ENCODE results near the gene ARHGEF33.

DNA sequence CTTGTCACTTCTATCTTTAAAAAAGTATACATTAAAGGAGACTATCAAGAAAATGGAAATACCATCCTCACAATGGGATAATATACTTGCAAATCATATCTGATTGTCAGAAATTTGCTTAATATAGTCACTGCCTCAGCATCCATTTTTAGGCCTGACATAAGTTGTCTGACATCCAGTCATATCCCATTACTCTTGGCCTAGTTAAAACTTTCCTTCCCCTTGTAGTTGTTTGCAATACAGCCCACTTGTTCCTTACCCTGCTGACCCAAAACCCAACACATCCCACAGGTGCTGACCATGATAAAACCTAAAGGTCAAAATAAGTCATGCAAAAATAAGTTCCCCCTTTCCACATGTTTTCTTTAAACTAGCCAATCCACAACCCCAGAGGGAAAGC lies 3.6 kb upstream of the ARHGEF33 start:
- TF ChIP-seq, protein P1, sequence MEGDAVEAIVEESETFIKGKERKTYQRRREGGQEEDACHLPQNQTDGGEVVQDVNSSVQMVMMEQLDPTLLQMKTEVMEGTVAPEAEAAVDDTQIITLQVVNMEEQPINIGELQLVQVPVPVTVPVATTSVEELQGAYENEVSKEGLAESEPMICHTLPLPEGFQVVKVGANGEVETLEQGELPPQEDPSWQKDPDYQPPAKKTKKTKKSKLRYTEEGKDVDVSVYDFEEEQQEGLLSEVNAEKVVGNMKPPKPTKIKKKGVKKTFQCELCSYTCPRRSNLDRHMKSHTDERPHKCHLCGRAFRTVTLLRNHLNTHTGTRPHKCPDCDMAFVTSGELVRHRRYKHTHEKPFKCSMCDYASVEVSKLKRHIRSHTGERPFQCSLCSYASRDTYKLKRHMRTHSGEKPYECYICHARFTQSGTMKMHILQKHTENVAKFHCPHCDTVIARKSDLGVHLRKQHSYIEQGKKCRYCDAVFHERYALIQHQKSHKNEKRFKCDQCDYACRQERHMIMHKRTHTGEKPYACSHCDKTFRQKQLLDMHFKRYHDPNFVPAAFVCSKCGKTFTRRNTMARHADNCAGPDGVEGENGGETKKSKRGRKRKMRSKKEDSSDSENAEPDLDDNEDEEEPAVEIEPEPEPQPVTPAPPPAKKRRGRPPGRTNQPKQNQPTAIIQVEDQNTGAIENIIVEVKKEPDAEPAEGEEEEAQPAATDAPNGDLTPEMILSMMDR (IDR thresholded peaks at IDR 0.05; ENCODE audit: poor library complexity, severe bottlenecking): no peak
- TF ChIP-seq EP300 (conservative IDR thresholded peaks at IDR 0.05; ENCODE audit: poor library complexity, severe bottlenecking) (no peak), MXI1 (conservative IDR thresholded peaks at IDR 0.05; ENCODE audit: poor library complexity, severe bottlenecking) (no peak), SMC3 (conservative IDR thresholded peaks at IDR 0.05; ENCODE audit: poor library complexity) (no peak), EZH2 (IDR thresholded peaks at IDR 0.05; ENCODE audit: borderline replicate concordance, insufficient read depth, low read length, poor library complexity, severe bottlenecking) (no peak), POLR2AphosphoS5 (IDR thresholded peaks at IDR 0.05) (no peak)
- TF ChIP-seq, protein P2, sequence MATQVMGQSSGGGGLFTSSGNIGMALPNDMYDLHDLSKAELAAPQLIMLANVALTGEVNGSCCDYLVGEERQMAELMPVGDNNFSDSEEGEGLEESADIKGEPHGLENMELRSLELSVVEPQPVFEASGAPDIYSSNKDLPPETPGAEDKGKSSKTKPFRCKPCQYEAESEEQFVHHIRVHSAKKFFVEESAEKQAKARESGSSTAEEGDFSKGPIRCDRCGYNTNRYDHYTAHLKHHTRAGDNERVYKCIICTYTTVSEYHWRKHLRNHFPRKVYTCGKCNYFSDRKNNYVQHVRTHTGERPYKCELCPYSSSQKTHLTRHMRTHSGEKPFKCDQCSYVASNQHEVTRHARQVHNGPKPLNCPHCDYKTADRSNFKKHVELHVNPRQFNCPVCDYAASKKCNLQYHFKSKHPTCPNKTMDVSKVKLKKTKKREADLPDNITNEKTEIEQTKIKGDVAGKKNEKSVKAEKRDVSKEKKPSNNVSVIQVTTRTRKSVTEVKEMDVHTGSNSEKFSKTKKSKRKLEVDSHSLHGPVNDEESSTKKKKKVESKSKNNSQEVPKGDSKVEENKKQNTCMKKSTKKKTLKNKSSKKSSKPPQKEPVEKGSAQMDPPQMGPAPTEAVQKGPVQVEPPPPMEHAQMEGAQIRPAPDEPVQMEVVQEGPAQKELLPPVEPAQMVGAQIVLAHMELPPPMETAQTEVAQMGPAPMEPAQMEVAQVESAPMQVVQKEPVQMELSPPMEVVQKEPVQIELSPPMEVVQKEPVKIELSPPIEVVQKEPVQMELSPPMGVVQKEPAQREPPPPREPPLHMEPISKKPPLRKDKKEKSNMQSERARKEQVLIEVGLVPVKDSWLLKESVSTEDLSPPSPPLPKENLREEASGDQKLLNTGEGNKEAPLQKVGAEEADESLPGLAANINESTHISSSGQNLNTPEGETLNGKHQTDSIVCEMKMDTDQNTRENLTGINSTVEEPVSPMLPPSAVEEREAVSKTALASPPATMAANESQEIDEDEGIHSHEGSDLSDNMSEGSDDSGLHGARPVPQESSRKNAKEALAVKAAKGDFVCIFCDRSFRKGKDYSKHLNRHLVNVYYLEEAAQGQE (IDR thresholded peaks at IDR 0.05; ENCODE audit: borderline replicate concordance): no peak
